Adrenal gland (tissue), 12 donors: ENCODE data around the gene RHOH. TPM values are rescaled to one million over a fixed set of nuclear protein-coding genes. Genes with fewer than 3 reads are reported as not detected.

Experiments
- DNase-seq, 7 donors: peaks; one replicate each; pipeline ENCODE4 v3.0.0-alpha.2; 2019 to 2020
- H3K27ac ChIP-seq, 5 donors: fragments of 200-600 bp; sonication (generic) in 4 of 5; 1 replicate in 3 of 5; 2 replicates in 2 of 5; pipeline versions ENCODE4 v1.5.1 to v1.8.0; 2016 to 2020; ENCODE audit warnings: mild to moderate bottlenecking in 1 of 5
- H3K27me3 ChIP-seq: fragments of 200-600 bp; 2 replicates; pipeline ENCODE4 v1.8.0; 2021
- H3K36me3 ChIP-seq, 2 donors: fragments of 200-600 bp; replicated peaks in 1 of 2; 1 replicate in 1 of 2; 2 replicates in 1 of 2; pipeline versions ENCODE4 v1.5.1 to v1.8.0; 2018 to 2022
- H3K4me1 ChIP-seq, 2 donors: fragments of 200-600 bp; replicated peaks in 1 of 2; 1 replicate in 1 of 2; 2 replicates in 1 of 2; pipeline versions ENCODE4 v1.5.1 to v1.8.0; 2018 to 2021
- H3K4me3 ChIP-seq, 4 donors: fragments of 200-600 bp; sonication (generic) in 3 of 4; one replicate each; pipeline ENCODE4 v1.5.1; 2016 to 2018
- H3K9me3 ChIP-seq, 3 donors: fragments of 200-600 bp; sonication (generic) in 1 of 3; replicated peaks in 1 of 3; 1 replicate in 2 of 3; 2 replicates in 1 of 3; pipeline versions ENCODE4 v1.5.1 to v1.8.0; 2016 to 2021
- POLR2A ChIP-seq, 2 donors: fragments of 450-650 bp; IDR thresholded peaks; one replicate each; pipeline ENCODE4 v1.6.1; 2017; ENCODE audit warnings: antibody characterized with exemption in 2 of 2, mild to moderate bottlenecking in 2 of 2, moderate library complexity in 1 of 2
- WGBS, 4 donors: extraction: QIAGEN DNeasy Blood & Tissue Kit in 2 of 4; methylation state at CpG; one replicate each; pipeline versions ENCODE4 v1.1.5 to v1.1.7; 2013 to 2017; 5-methylcytosine and 5-hydroxymethylcytosine counted together
- intact Hi-C, 2 donors: fragments of 100-400 bp; cut with DNase I; formaldehyde crosslinking; loops; one replicate each; pipeline versions ENCODE4 v1.14.1 to v1.15.0; 2022 to 2023
- polyA plus RNA-seq, 3 donors: library from polyadenylated mRNA; stranded (reverse); fragments of 200-250 nt in 2 of 3; fragments of 350-450 nt in 1 of 3; fragmentation: Illumina TruSeq in 1 of 3; extraction: RNeasy Lipid Tissue Mini Kit (QIAGEN cat#74804) in 1 of 3; gene quantifications; one replicate each; pipeline ENCODE4 v1.2.3, GENCODE V29; 2013 to 2014
- total RNA-seq, 9 donors: library from RNA; depleted of rRNA in 4 of 9; stranded (reverse); fragments of >200 nt in 4 of 9; fragments of 120-200 nt in 1 of 9; fragmentation: NEBNext Ultra II Directional in 1 of 9; extraction: Animal tissue kit (Norgen Biotek cat#: 25700) in 1 of 9; gene quantifications; one replicate each; pipeline versions ENCODE4 v1.1.0 to v1.2.4, GENCODE V29; 2013 to 2023
- TF ChIP-seq, protein P1 (sequence below), 6 experiments: fragments of 450-650 bp in 4 of 6; fragments of 200-600 bp in 2 of 6; sonication (generic) in 1 of 6; IDR thresholded peaks; 1 replicate in 5 of 6; 2 replicates in 1 of 6; pipeline versions ENCODE4 v1.5.1 to v1.8.0; 2016 to 2021; ENCODE audit warnings: antibody characterized with exemption in 6 of 6, mild to moderate bottlenecking in 2 of 6, moderate library complexity in 1 of 6
- donor health status: healthy with polysubstance abuse.
- donor health status: Bipolar disorder and iron deficiency.
- donor health status: DM: yes; HTN: yes; CAD: no.
- donor health status: DM: no; HTN: no; CAD: no.
- donor health status: DM: no; HTN: no; CAD: no.
- donor health status: DM: yes; HTN: yes; CAD: no.

The RHOH gene
- total and polyA plus RNA-seq, 12 donors, result 0.33 to 3.4 (median 0.96) TPM; not detected in 1

DNA sequence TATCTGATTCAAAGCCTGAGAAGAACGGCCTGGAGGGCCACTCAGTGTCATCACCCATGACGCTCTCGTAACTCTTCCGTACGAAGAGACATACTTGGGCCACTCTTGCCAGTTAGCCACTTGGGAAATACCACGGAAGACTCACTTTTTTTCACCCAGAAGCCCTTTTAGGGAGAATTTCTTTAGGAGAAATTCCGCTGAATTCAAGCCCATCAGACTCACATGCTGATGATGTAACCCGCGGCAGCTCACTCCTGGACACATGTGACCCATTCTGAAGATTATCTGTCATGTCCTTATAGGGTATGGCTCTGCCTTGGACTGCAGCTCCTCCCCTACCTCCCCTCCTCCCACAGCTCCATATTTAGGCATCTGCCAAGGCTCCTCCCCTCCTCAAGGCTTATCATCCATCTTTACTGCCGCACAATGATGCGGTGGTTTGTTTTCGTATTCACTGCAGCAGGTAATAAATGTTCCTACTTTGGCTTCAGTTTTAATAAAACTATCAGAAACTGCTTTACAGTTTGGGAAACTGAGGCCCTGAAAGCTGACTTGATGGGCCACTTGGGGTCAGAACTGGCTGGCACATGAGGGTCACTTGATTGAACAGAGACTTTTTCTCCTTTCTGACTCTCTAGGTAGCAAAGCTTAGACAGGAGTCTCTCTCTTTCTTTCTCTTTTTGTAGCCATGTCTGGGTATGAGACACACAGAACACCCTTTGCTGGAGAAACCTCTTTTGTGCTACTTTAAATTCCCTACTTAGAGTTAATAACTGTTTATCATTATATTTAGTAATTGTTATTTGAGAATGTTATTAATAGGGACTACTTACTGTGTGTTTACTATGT, 42.1 kb downstream of the RHOH start:
- H3K36me3 ChIP-seq, result no peaks in the 10 kb centered on the region
- no peak for TF ChIP-seq POLR2A (IDR thresholded peaks at IDR 0.05)
- TF ChIP-seq, protein P1, sequence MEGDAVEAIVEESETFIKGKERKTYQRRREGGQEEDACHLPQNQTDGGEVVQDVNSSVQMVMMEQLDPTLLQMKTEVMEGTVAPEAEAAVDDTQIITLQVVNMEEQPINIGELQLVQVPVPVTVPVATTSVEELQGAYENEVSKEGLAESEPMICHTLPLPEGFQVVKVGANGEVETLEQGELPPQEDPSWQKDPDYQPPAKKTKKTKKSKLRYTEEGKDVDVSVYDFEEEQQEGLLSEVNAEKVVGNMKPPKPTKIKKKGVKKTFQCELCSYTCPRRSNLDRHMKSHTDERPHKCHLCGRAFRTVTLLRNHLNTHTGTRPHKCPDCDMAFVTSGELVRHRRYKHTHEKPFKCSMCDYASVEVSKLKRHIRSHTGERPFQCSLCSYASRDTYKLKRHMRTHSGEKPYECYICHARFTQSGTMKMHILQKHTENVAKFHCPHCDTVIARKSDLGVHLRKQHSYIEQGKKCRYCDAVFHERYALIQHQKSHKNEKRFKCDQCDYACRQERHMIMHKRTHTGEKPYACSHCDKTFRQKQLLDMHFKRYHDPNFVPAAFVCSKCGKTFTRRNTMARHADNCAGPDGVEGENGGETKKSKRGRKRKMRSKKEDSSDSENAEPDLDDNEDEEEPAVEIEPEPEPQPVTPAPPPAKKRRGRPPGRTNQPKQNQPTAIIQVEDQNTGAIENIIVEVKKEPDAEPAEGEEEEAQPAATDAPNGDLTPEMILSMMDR (IDR thresholded peaks at IDR 0.05), result no peak
- DNase-seq, result peak in 1 of 7 donors; percentile 5
- no peaks in the 10 kb centered on the region for H3K27me3 ChIP-seq
- H3K4me3 ChIP-seq, result no peak overlapping the region
- H3K4me1 ChIP-seq, result no peaks in the 10 kb centered on the region
- no peak overlapping the region for H3K27ac ChIP-seq
- 83 to 91% (median 86%) methylated on average over 12 of the region's 12 CpGs for WGBS, 4 donors
- no peaks in the 10 kb centered on the region for H3K9me3 ChIP-seq
- intact Hi-C loops, result no loop called here

- no peak for DNase-seq
- WGBS, 4 donors, result 81 to 93% (median 87%) methylated on average over 4 of the region's 4 CpGs
- H3K27me3 ChIP-seq, result no peaks in the 10 kb centered on the region
- TF ChIP-seq POLR2A (IDR thresholded peaks at IDR 0.05), result no peak
- TF ChIP-seq, protein P1 (IDR thresholded peaks at IDR 0.05), result no peak
- intact Hi-C loops, result no loop called here
- H3K9me3 ChIP-seq, result no peaks in the 10 kb centered on the region
- no peak overlapping the region for H3K27ac ChIP-seq
- no peak overlapping the region for H3K4me3 ChIP-seq
- H3K36me3 ChIP-seq, result no peaks in the 10 kb centered on the region
- H3K4me1 ChIP-seq, result no peaks in the 10 kb centered on the region
Observed at GRCh38 chr4:40240040-40240653, 43.3 kb downstream of the RHOH start.

- no peak overlapping the region for H3K4me3 ChIP-seq
- intact Hi-C loops, result no loop called here
- no peaks in the 10 kb centered on the region for H3K9me3 ChIP-seq
- H3K27me3 ChIP-seq, result no peaks in the 10 kb centered on the region
- H3K27ac ChIP-seq, result no peak overlapping the region
- no peaks in the 10 kb centered on the region for H3K4me1 ChIP-seq
- WGBS, 4 donors, result 67 to 72% (median 68%) methylated on average over 4 of the region's 4 CpGs
- no peaks in the 10 kb centered on the region for H3K36me3 ChIP-seq
- no peak for DNase-seq
- TF ChIP-seq POLR2A (IDR thresholded peaks at IDR 0.05), result no peak
- TF ChIP-seq, protein P1 (IDR thresholded peaks at IDR 0.05), result no peak
Observed at GRCh38 chr4:40241026-40241425, 44.2 kb downstream of the RHOH start.

DNA sequence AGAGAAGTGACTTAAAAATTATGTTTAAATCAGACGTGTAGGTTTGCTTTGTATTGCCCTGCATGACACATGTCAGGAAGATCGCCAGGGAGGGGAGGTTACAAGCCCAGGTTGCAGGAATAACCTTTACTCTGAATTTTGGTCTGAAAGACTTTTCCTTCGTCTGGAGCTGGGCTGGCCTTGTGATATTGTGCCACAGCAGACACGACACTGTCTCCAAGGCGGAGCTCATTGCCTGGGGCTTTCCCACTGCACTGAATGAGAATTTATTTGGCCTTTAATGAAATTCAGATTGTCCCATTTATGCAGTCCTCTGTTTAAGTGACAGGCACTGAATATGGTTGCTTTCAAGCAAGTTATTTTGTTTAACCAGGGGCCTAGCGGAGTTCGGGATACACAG, 45.1 kb downstream of the RHOH start:
- DNase-seq, result no peak
- Histone ChIP-seq H3K4me3 (no peak overlapping the region), H3K36me3 (no peaks in the 10 kb centered on the region), H3K4me1 (no peaks in the 10 kb centered on the region), H3K27ac (no peak overlapping the region), H3K27me3 (no peaks in the 10 kb centered on the region), H3K9me3 (no peaks in the 10 kb centered on the region)
- TF ChIP-seq, protein P1 (IDR thresholded peaks at IDR 0.05), result no peak
- TF ChIP-seq POLR2A (IDR thresholded peaks at IDR 0.05), result no peak
- intact Hi-C loops, result no loop called here
- 59 to 65% (median 63%) methylated on average over 7 of the region's 7 CpGs for WGBS, 4 donors
